OCI-LY7 (cell line): ENCODE measurements around the gene CERCAM. TPM values are rescaled to one million over a fixed set of nuclear protein-coding genes. Genes with fewer than 3 reads are reported as not detected.

ENCODE experiments used
- Bru-seq: library from RNA; stranded (reverse); fragments of 400-500 nt; gene quantifications from one replicate; lab custom pipeline; 2021; lab: Mats Ljungman, UMichigan
- BruChase-seq, 2 experiments: library from RNA; stranded (reverse); fragments of 400-500 nt; gene quantifications; one replicate each; lab custom pipeline; 2021; lab: Mats Ljungman, UMichigan
- BruUV-seq: library from RNA; stranded (reverse); fragments of 400-500 nt; replicated peaks from 2 replicates; lab custom pipeline; 2021; lab: Mats Ljungman, UMichigan
- CTCF ChIA-PET: fragments of 300-600 bp; sonication (Branson Sonifier 250); formaldehyde crosslinking; loops from one replicate; lab custom pipeline; 2022; ENCODE audit warnings: antibody characterized with exemption; ENCODE audit not compliant: unreplicated experiment; lab: Charles Lee
- POLR2A ChIA-PET: fragments of 300-600 bp; sonication (Branson Sonifier 250); formaldehyde crosslinking; loops from one replicate; lab custom pipeline; 2022; ENCODE audit warnings: antibody characterized with exemption; lab: Charles Lee
- DNase-seq: peaks from one replicate; pipeline ENCODE4 v3.0.0-alpha.2; 2015; ENCODE audit warnings: low spot score
- H2AFZ ChIP-seq: fragments of 200-600 bp; sonication (generic), shearing (Covaris generic); 2 replicates; pipeline ENCODE4 v1.6.1; 2014; ENCODE audit warnings: mild to moderate bottlenecking, antibody characterized with exemption, low read length, moderate library complexity
- H3K27ac ChIP-seq: fragments of 200-600 bp; sonication (generic); 2 replicates; pipeline ENCODE4 v1.5.1; 2014; ENCODE audit warnings: mixed run types, low read depth, mild to moderate bottlenecking, moderate library complexity, low read length, inconsistent platforms; ENCODE audit not compliant: poor library complexity, severe bottlenecking
- H3K36me3 ChIP-seq: fragments of 200-600 bp; sonication (generic); 2 replicates; pipeline ENCODE4 v1.6.1; 2014; ENCODE audit warnings: mild to moderate bottlenecking, antibody characterized with exemption, low read length, moderate library complexity, mixed read lengths; ENCODE audit not compliant: insufficient read depth
- H3K4me1 ChIP-seq: fragments of 200-600 bp; sonication (generic); 2 replicates; pipeline ENCODE4 v1.5.1; 2014; ENCODE audit warnings: mild to moderate bottlenecking, low read length; ENCODE audit not compliant: insufficient read depth, poor library complexity, severe bottlenecking
- H3K4me2 ChIP-seq: fragments of 200-600 bp; sonication (generic); 2 replicates; pipeline ENCODE4 v1.6.1; 2014; ENCODE audit warnings: mild to moderate bottlenecking, low read length
- H3K4me3 ChIP-seq: fragments of 200-600 bp; sonication (generic); 2 replicates; pipeline ENCODE4 v1.5.1; 2014; ENCODE audit warnings: mild to moderate bottlenecking, low read depth, low read length; ENCODE audit not compliant: poor library complexity, severe bottlenecking
- H3K79me2 ChIP-seq: fragments of 200-600 bp; sonication (generic); 2 replicates; pipeline ENCODE4 v1.6.1; 2016; ENCODE audit warnings: low read depth, mild to moderate bottlenecking, low read length, moderate library complexity, mixed read lengths; ENCODE audit not compliant: insufficient read depth
- H3K9me2 ChIP-seq: fragments of 200-600 bp; sonication (generic); 2 replicates; pipeline ENCODE4 v1.6.1; 2016; ENCODE audit warnings: mild to moderate bottlenecking, low read length, mixed read lengths; ENCODE audit not compliant: insufficient read depth
- H3K9me3 ChIP-seq: fragments of 200-600 bp; sonication (generic); 2 replicates; pipeline ENCODE4 v1.6.1; 2014; ENCODE audit warnings: mild to moderate bottlenecking, mixed run types, low read length, mixed read lengths
- H4K20me1 ChIP-seq: fragments of 200-600 bp; sonication (generic); 2 replicates; pipeline ENCODE4 v1.6.1; 2014; ENCODE audit warnings: mild to moderate bottlenecking, antibody characterized with exemption, low read length, moderate library complexity, mixed read lengths; ENCODE audit not compliant: insufficient read depth
- EZH2phosphoT487 ChIP-seq: fragments of 200-600 bp; sonication (generic); IDR thresholded peaks from 2 replicates; pipeline ENCODE4 v1.6.1; 2018; ENCODE audit warnings: low read depth, borderline replicate concordance, mild to moderate bottlenecking, mixed run types, antibody characterized with exemption, low read length, moderate library complexity, mixed read lengths
- intact Hi-C: fragments of 100-400 bp; cut with micrococcal nuclease; formaldehyde crosslinking; loops from one replicate; pipeline ENCODE4 v1.10.0; 2022; ENCODE audit not compliant: unreplicated experiment
- long read RNA-seq: library from polyadenylated mRNA; stranded (forward); transcript quantifications from one replicate; pipeline ENCODE4 v2.0.0, GENCODE V29; 2022
- total RNA-seq, 2 experiments: library from RNA; depleted of rRNA in 1 of 2; stranded (reverse); fragments of >200 nt in 1 of 2; shearing (Covaris generic) in 1 of 2; gene quantifications; 2 replicates each; pipeline ENCODE4 v1.2.3, GENCODE V29; 2014 to 2022
- TF ChIP-seq, protein P1 (sequence below): fragments of 200-600 bp; sonication (generic); conservative IDR thresholded peaks from 2 replicates; pipeline ENCODE4 v1.5.1; 2014; ENCODE audit warnings: mild to moderate bottlenecking, antibody characterized with exemption, low read length, moderate library complexity, mixed read lengths

The CERCAM gene, protein sequence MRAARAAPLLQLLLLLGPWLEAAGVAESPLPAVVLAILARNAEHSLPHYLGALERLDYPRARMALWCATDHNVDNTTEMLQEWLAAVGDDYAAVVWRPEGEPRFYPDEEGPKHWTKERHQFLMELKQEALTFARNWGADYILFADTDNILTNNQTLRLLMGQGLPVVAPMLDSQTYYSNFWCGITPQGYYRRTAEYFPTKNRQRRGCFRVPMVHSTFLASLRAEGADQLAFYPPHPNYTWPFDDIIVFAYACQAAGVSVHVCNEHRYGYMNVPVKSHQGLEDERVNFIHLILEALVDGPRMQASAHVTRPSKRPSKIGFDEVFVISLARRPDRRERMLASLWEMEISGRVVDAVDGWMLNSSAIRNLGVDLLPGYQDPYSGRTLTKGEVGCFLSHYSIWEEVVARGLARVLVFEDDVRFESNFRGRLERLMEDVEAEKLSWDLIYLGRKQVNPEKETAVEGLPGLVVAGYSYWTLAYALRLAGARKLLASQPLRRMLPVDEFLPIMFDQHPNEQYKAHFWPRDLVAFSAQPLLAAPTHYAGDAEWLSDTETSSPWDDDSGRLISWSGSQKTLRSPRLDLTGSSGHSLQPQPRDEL
- total RNA-seq (2014; rRNA removed; shearing (Covaris generic)), result 3.0 and 3.5 TPM in 2 replicates
- 2.7 and 3.1 TPM in 2 replicates for total RNA-seq (2022)
- Bru-seq, nascent RNA, result percentile 19 among the genes with signal in this experiment
- BruChase-seq, experiment 1, labeled RNA remaining after a 6-hour chase, result percentile 20 among the genes with signal in this experiment
- percentile 13 among the genes with signal in this experiment for BruChase-seq, experiment 2, labeled RNA remaining after a 2-hour chase
- long read RNA-seq, partial matches to known transcripts, result 0 of 1 reads
- long read RNA-seq, other reads (novel, unspliced or antisense), result 1 of 1 reads

DNA sequence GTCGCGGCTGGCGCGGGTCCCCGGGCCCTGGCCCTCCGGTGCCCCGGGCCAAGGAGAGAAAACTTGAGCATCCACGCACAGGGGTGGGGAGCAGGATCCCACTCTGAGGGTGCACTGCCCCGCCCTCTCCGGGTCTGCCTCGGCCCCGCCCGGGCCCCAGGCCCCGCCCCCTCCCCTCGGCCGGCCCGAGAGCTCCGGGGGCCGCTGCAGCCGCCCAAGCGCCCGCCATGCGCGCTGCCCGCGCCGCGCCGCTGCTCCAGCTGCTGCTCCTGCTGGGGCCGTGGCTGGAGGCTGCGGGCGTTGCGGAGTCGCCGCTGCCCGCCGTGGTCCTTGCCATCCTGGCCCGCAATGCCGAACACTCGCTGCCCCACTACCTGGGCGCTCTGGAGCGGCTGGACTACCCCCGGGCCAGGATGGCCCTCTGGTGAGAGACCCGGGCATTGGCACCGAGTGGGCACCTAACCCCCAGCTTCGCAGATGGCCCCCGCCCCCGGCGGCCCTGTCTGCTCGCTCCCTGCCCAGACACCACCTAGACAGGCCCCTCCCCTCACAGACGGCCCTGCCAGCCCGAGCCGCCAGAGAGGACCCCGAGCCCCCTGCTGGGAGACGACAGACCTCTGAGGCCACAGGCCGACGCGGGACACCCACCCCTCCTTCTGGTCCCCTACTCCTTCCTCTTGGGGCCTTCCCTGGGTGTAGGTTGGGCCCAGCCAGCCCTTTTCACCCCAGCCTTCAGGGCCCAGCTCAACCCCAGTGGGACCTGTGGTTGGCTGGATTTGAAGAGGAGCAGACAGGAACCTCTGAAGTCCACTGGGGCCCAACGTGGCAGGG, at the start of gene CERCAM:
Gene CERCAM (plus strand): TSS at position 207 of the 831 bp plus-strand sequence. CDS start 21 bp downstream, at position 228.
- DNase-seq, result peak; percentile 64
- no peak for TF ChIP-seq EZH2phosphoT487
- TF ChIP-seq, protein P1, sequence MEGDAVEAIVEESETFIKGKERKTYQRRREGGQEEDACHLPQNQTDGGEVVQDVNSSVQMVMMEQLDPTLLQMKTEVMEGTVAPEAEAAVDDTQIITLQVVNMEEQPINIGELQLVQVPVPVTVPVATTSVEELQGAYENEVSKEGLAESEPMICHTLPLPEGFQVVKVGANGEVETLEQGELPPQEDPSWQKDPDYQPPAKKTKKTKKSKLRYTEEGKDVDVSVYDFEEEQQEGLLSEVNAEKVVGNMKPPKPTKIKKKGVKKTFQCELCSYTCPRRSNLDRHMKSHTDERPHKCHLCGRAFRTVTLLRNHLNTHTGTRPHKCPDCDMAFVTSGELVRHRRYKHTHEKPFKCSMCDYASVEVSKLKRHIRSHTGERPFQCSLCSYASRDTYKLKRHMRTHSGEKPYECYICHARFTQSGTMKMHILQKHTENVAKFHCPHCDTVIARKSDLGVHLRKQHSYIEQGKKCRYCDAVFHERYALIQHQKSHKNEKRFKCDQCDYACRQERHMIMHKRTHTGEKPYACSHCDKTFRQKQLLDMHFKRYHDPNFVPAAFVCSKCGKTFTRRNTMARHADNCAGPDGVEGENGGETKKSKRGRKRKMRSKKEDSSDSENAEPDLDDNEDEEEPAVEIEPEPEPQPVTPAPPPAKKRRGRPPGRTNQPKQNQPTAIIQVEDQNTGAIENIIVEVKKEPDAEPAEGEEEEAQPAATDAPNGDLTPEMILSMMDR, result no peak
- POLR2A ChIA-PET, result no interaction called here
- Histone ChIP-seq H4K20me1 (no peaks in the 10 kb centered on the region), H3K9me3 (no peaks in the 10 kb centered on the region), H3K4me2 (peak within 1 kb of the TSS; percentile 98), H3K9me2 (no peaks in the 10 kb centered on the region), H3K79me2 (no peaks in the 10 kb centered on the region), H3K36me3 (no peaks in the 10 kb centered on the region), H3K27ac (no peak within 1 kb of the TSS), H3K4me3 (peak within 1 kb of the TSS; percentile 90), H2AFZ (peak within 1 kb of the TSS; percentile 99), H3K4me1 (peaks cover 18% of the 10 kb centered on the region)
- CTCF ChIA-PET, result interaction anchor here (0.6 to 1.0 kb wide), 9 partner anchors 26 to 440 kb away, joined by 3 to 9 read pairs (median 4); partner anchors contain the start of gene EEIG1
- intact Hi-C loops, result no loop called here
- no TSS peak for BruUV-seq

GRCh38 chr9:128371630-128372117, 49.0 kb upstream of the CERCAM start:
- H4K20me1 ChIP-seq, result no peaks in the 10 kb centered on the region
- peaks cover 16% of the 10 kb centered on the region for H3K4me1 ChIP-seq
- H3K9me3 ChIP-seq, result no peaks in the 10 kb centered on the region
- peak overlapping the region; percentile 87 for H3K4me3 ChIP-seq
- no peaks in the 10 kb centered on the region for H3K9me2 ChIP-seq
- peaks cover 25% of the 10 kb centered on the region for H3K36me3 ChIP-seq
- peak overlapping the region; percentile 93; the same call in 1 of the 2 replicates for H2AFZ ChIP-seq
- intact Hi-C loops, result loop anchor here (1.0 to 2.0 kb wide), 4 partner anchors 31 to 85 kb away; partner anchors contain the start of genes COQ4, ODF2, SLC27A4 and TRUB2
- TSS peak; percentile 84 for BruUV-seq
- ChIA-PET POLR2A (interaction anchor here (0.6 to 1.4 kb wide), 10 partner anchors 13 to 520 kb away, joined by 3 to 8 read pairs (median 3); no protein-coding TSS in a partner anchor), CTCF (interaction anchor here (0.6 to 1.4 kb wide), 4 partner anchors 10 to 109 kb away, joined by 3 to 9 read pairs (median 3); no protein-coding TSS in a partner anchor)
- peaks cover 45% of the 10 kb centered on the region for H3K79me2 ChIP-seq
- DNase-seq, result no peak
- peak overlapping the region; percentile 43 for H3K27ac ChIP-seq
- peak overlapping the region; percentile 94 for H3K4me2 ChIP-seq
- TF ChIP-seq, protein P1, result no peak
- no peak for TF ChIP-seq EZH2phosphoT487
